ENCODE data around the gene OSBPL2. TPM values are rescaled to one million over a fixed set of nuclear protein-coding genes. Genes with fewer than 3 reads are reported as not detected.

Gene OSBPL2
- total RNA-seq, 1 donor, result 36.7 TPM

DNA sequence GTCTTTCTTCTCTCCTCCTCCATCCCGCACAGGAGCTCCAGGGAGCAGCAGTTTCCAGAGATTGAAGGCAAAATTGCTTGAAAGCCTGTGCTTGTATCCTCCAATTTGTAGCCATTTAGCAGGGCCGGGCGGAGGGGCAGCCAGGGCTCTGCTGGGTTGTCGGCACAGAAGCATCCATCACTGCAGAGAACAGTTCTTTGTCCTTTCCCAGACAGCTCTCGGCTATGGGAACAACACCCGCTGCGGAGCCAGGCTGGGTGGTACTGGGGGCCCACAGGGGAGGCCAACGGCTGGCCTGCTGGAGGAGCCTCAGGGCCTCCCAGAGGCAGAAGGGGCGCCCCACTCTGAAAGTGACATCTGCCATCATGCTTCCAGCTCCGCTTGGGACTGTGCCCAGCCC lies 26.0 kb upstream of the OSBPL2 start:
- TF ChIP-seq, protein P1, sequence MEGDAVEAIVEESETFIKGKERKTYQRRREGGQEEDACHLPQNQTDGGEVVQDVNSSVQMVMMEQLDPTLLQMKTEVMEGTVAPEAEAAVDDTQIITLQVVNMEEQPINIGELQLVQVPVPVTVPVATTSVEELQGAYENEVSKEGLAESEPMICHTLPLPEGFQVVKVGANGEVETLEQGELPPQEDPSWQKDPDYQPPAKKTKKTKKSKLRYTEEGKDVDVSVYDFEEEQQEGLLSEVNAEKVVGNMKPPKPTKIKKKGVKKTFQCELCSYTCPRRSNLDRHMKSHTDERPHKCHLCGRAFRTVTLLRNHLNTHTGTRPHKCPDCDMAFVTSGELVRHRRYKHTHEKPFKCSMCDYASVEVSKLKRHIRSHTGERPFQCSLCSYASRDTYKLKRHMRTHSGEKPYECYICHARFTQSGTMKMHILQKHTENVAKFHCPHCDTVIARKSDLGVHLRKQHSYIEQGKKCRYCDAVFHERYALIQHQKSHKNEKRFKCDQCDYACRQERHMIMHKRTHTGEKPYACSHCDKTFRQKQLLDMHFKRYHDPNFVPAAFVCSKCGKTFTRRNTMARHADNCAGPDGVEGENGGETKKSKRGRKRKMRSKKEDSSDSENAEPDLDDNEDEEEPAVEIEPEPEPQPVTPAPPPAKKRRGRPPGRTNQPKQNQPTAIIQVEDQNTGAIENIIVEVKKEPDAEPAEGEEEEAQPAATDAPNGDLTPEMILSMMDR (IDR thresholded peaks at IDR 0.05; ENCODE audit: insufficient read depth, low read depth, low read length), result no peak
- no peak for DNase-seq (ENCODE audit: low read depth)
- H3K4me3 ChIP-seq (ENCODE audit: low read depth, low read length), result no peak overlapping the region

DNA sequence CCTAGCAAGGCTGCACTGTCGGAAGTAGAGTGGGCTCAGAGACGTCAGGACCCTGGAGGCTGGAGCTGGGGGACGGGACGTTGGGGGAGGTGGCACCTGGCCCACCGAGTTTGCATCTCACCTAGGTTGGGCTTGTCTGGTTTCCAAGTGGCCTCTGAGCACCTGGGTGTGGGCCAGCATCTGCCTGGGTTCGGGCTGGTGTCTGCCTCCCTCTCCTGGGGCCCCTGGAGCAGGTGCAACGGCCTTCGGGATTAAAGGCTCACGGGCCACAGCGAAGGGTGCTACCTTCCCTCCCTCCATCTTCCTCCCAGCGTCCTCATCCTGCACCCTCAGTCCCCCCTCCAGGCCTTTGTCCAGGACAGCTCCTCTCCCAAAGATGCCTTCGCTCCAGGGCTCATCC lies 24.3 kb upstream of the OSBPL2 start:
- no peak for DNase-seq (ENCODE audit: low read depth)
- TF ChIP-seq, protein P1 (IDR thresholded peaks at IDR 0.05; ENCODE audit: insufficient read depth, low read depth, low read length), result no peak
- H3K4me3 ChIP-seq (ENCODE audit: low read depth, low read length), result no peak overlapping the region

DNA sequence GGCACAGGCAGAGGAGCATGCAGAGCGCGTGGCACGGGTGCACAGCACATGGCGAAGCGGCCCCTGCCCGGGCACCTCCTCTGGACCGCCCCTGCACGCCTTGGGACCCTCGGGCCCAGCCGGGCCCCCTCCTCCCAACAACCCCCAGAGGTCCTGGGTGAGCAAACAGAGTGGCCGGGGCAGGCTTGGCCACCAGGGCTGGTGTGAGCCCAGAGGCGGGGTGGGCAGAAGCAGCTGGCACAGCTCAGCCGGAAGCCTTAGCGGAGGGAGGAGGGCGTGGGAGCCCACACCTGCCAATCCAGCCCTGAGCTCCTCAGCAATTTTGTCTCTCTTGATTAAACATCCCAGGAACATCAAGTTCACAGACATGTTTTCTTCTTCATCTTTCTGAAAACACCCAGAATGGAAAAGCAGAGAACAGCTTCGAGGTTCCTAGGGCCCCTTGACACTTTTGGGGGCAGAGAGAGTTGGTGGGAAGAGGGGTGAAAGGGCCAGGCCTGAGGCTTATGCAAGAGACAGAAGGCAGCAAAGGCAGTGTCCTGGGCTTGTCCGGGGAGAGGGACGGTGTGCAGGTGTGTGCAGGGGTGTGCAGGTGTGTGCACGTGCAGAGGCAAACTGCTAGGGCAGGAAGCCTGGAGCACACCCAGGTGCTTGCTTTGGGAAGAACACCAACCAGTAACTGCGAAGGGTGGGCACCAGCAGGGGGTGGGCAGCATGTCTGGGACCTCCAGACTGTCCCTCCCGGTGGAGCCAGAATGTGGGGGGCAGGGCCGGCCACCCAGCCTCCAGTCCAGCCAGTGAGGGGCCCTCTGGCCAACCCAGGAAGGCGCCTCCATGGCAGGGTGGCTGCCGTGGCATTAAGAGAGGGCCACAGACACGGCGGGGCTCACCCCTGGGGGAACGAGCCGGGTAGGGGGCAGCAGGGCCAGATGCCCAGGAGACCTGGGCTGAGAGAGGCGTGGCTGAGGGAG lies 23.0 kb upstream of the OSBPL2 start:
- no peak overlapping the region for H3K4me3 ChIP-seq (ENCODE audit: low read depth, low read length)
- TF ChIP-seq, protein P1 (IDR thresholded peaks at IDR 0.05; ENCODE audit: insufficient read depth, low read depth, low read length), result no peak
- DNase-seq (ENCODE audit: low read depth), result no peak

DNA sequence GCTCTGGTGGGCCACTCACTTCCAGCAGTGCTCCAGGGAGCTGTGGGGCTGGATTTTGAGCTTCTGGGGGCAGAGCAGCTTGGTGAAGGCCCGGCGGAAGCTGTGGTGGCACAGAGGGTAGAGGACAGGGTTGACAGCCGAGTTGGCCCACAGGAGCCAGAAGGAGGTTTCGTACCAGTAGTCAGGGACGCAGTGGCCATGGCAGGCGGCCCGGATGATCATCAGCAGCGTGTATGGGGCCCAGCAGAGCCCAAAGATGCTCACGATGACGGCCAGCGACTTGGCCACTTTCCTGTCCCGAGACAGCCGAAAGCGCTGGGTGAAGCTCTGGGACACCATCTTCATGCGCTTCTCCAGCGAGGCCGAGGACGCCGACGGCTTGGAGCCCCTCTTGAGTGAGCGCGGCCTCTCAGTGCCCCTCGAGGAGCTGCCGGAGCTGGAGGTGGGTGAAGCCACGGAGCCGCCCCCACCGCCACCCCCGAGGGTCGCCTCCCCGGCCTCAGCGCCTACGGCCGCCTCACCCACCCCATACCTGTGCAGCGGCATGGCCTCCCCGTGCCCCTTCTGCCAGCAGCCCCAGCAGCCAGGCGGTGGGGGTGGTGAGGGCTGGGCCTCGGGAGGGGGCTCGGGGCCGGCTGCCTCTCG lies 22.2 kb upstream of the OSBPL2 start:
- no peak overlapping the region for H3K4me3 ChIP-seq (ENCODE audit: low read depth, low read length)
- no peak for DNase-seq (ENCODE audit: low read depth)
- TF ChIP-seq, protein P1 (IDR thresholded peaks at IDR 0.05; ENCODE audit: insufficient read depth, low read depth, low read length), result no peak

DNA sequence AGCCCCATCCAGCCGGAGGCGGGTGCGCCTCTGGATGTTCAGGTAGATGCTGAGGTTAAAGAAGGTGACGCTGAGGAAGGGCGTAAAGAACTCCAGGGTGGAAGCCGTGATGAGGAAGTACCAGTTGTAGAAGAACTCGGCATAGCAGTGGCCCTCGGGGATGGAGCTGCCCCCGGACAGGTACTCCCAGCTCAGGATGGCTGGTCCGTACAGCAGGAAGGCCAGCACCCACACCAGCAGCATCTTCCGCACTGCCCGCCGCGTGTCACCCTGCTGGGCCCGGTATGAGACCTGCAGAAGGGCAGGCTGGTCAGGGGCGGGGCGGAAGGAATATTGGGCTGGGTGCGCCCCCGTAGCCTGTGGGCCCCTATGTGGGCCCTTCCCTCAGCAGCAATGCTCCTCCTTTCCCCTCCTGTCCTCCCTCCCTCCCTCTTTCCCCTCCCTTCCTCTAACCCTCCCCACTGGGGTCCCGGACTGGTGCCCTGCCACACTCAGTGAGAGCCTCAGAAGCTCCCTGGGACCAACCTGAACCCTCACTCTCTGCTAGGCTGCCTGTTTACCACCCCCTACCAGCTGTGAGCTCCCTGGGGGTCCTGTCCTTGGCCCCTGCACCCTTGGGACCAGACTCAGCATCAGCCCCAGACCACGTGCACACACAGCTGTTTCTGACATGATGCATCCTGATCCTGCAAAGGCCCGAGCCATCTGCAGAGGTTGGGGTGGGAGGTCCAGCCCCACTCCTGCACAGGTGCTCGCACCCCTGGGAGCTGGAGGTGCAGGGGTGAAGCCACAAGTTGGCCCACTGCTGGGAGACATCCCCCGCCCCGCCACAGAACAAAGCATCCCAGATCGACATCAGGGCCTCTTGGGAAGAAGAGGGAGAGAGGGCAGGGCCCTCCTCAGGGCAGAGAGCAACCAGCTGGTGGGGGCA lies 21.4 kb upstream of the OSBPL2 start:
- DNase-seq (ENCODE audit: low read depth), result no peak
- no peak overlapping the region for H3K4me3 ChIP-seq (ENCODE audit: low read depth, low read length)
- TF ChIP-seq, protein P1 (IDR thresholded peaks at IDR 0.05; ENCODE audit: insufficient read depth, low read depth, low read length), result no peak
